ENCODE measurements around the gene SAA1.
"Not testable (repeated sequence)": the region's sequence is repeated elsewhere in the genome, so short reads cannot be mapped to it uniquely, and the experiment has no call there.

Gene SAA1

GRCh38 chr11:18259259-18259658, 6.8 kb upstream of the SAA1 start:
- no peak for DNase-seq (ENCODE audit: low read depth)

- DNase-seq (ENCODE audit: low read depth): no peak
These were observed 4.3 kb upstream of the SAA1 start for GRCh38 chr11:18261721-18262120.

- DNase-seq (ENCODE audit: low read depth): not testable (repeated sequence)
These were observed 3.2 kb upstream of the SAA1 start for GRCh38 chr11:18262681-18263350.

DNA sequence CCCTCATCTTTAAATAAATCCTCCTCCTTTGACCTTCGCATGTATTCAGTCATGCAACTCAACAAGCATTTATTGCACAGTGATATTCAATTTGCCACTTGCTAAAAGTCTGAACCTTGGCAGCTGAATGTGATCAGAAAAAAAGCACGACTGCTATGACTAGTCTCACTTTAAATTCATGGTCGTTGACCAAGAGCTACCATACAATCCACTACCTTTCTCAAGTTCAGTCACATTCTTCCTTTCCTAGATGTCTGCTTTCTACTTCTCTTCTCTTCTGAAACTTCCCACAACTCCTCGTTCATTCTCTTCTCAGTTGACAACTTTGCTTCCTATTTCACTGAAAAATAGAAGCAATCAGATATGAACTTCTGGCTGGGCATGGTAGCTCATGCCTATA, 2.0 kb upstream of the SAA1 start:
- DNase-seq (ENCODE audit: low read depth): no peak

- DNase-seq (ENCODE audit: low read depth): no peak
These were observed 1.1 kb upstream of the SAA1 start for GRCh38 chr11:18264677-18265555.

GRCh38 chr11:18267335-18268133, 1.5 kb downstream of the SAA1 start:
- DNase-seq (ENCODE audit: low read depth): not testable (repeated sequence)

GRCh38 chr11:18269252-18269651, 3.2 kb downstream of the SAA1 start:
- not testable (repeated sequence) for DNase-seq (ENCODE audit: low read depth)

DNA sequence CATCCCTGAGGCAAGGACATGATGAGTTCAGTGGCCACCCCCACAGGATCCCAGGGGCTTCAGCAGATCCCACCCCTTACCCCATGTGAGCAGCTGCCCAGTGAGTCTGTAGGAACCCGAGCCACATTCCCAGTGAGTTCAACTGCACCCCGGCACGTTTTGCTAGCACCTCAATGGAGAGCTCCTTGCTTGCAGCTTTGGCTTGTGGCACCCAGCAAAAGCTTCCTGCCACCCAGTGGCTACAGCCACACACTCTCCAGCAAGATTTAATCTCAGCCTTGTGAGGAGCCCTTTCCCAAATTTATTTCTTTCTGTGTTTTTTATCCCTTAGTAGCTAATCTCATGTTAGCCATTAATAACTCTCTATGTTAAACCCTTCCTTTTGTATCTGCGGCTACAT, 4.0 kb downstream of the SAA1 start:
- no peak for DNase-seq (ENCODE audit: low read depth)

DNA sequence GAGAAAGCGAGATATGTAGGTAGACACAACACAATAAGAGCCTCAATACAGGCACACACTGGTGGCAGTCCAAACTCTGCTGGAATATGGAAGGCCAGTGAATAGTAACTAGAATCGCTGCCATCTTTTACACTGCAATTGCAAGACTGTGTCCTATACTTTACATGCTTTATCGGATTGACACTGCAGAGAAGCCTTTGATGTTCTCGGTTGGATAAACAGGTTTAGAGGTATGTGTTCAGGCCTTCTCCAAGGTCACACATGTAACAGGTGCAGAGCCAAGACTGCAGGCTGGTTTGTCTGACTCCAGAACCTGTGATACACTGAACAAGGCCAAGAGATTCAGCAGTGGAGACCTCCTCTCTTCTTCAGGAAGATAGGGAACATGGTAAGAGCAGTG, 5.1 kb downstream of the SAA1 start:
- no peak for DNase-seq (ENCODE audit: low read depth)

- no peak for DNase-seq (ENCODE audit: low read depth)
These were observed 11.7 kb downstream of the SAA1 start for GRCh38 chr11:18277565-18278271.

DNA sequence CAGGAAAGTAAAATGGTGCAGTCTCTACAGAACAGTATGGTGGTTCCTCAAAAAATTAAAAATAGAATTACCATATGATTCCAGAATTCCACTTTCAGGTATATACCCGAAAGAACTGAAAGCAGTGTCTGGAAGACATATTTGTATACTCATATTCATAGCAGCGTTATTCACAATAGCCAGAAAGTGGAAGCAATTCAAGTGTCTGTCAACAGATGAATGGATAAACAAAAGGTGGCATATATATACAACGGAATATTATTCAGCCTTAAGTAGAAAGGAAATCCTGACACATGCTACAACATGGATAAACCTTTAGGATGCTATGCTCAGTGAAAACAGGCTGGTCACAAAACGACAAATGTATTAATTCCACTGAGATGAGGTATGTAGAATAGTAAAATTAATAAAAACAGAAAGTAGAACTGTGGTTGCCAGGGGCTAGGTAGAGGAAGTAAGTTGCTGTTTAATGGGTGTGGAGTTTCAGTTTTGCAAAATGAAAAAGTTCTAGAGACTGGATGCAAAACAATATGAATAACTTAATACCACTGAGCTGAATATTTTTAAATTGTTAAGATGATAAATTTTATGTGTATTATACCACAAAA, 14.5 kb downstream of the SAA1 start:
- no peak for DNase-seq (ENCODE audit: low read depth)

DNA sequence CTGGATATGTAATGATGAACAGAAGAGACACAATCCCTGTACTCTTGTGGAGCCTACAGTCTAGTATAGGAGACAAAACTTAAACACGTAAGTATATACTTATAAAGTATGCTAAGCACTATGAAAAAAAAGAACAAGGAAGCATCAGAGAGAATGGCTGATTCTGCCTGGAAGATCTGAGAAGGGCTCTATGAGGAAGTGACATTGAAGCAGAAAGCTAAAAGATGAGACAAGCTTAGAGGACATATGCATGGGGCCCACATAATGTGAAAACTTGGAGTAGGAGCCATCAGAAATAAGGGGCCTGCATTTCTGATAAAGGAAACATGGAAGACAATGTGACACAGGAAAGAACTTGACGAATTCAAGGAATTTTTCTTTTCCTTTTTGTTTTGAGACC, 16.6 kb downstream of the SAA1 start:
- DNase-seq (ENCODE audit: low read depth): no peak

GRCh38 chr11:18285841-18286240, 19.8 kb downstream of the SAA1 start:
- DNase-seq (ENCODE audit: low read depth): no peak

- no peak for DNase-seq (ENCODE audit: low read depth)
These were observed 22.8 kb downstream of the SAA1 start for GRCh38 chr11:18288911-18289310.

DNA sequence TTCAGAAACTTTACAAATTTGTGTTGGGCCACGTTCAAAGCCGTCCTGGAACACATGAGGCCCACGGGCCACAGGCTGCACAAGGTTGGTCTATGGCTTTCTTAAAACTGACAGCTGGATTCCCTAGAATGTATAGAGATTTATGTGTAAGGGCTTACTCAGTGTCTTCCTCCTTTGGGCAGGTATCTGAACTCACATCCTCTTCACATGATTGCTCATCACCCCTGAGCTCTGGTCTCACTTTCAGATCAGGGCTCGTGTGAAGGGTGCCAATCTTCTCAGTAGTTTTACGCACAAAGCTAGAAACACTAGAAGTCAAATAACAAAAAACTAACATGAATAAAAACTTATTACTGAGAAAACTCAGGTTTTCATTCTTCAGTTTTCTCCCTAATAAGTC, 28.8 kb downstream of the SAA1 start:
- no peak for DNase-seq (ENCODE audit: low read depth)

DNA sequence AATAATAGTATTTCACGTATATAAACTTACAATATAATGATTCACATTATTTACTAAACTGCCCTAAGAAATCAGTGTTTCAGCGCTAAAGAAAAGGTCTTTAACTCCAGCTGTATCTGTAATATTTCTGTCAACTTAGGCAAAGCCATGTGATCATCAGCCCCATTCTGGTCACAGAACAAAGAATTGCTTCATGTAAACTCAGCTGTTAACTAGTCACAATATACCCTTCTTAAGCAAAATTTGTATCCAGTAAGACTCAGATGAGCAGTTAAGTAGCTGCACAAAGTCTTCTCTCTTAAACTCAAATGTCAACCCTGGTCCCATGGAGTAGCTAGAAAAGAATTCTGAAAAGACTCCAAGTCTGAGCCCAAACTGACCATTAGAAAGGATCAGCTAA, 29.3 kb downstream of the SAA1 start:
- no peak for DNase-seq (ENCODE audit: low read depth)

GRCh38 chr11:18299721-18300120, 33.7 kb downstream of the SAA1 start:
- DNase-seq (ENCODE audit: low read depth): no peak

- no peak for DNase-seq (ENCODE audit: low read depth)
These were observed 38.7 kb downstream of the SAA1 start for GRCh38 chr11:18304745-18305144.

DNA sequence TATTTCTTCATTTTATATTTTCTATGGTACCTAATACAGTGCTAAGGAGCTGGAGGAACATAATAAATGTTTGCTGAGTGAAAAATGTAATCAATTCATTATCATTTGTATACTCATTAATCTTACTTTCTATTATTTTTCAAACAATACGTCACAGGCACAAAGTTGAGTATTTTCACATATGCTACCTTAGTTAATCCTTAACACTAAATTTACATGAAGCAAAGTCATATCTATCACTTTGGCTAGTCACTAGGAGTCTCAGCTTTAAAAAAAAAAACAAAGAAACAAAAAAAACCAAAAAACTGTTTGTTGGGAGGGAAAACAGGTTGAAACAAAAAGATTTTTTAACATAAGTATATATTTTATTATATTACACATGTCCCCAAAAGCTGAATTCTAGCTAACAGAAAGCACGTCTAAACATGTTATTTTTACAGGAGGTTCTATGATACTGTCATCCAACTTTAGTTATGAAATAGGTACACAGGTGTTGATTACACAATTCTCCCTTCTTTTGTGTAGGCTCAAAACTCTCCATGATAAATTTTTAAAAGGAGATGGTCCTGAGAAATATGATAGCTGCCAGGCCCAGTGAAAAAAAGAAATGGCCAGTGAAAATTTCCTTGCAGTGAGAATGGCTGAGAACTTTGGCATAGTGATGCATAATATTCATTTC, 41.5 kb downstream of the SAA1 start:
- no peak for DNase-seq (ENCODE audit: low read depth)

DNA sequence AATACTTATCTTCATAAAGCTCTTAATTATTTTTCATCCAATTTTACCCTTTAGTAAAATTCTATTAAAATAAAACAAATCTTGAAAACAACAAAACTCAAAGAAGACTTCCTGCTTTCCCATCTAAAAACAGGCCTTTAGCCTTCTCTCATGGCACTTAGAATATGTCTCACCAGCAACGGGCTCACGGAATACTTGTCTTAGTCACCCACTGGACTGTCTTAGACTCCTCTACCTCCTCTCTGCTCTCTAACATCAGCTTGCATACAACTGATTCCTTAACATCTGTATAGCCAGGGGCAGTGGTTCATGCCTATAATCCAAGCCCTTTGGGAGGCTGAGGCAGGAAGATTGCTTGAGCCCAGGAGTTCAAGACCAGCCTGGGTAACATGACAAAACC, 42.2 kb downstream of the SAA1 start:
- no peak for DNase-seq (ENCODE audit: low read depth)

DNA sequence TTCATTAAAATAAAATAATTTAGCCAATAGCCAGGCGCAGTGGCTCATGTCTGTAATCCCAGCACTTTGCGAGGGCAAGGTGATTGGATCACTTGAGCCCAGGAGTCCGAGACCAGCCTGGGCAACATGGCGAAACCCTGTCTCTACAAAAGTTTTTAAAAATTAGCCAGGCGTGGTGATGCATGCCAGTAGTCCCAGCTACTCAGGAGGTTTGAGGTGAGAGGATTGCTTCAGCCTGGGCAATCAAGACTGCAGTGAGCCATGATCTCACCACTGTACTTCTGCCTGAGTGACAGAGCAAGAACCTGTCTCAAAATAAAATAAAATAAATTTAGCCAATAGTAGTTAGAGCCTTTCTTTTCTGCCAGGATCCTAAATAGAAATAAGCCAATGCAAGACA, 43.6 kb downstream of the SAA1 start:
- no peak for DNase-seq (ENCODE audit: low read depth)
